GM19463 (cell line): ENCODE data around the gene MTURN.

Experiments
- ATAC-seq: cut with Tn5 transposase; IDR thresholded peaks from one replicate; pipeline ENCODE4 v1.9.1; 2021; ENCODE audit warnings: mild to moderate bottlenecking, moderate library complexity; ENCODE audit not compliant: unreplicated experiment

Gene MTURN

DNA sequence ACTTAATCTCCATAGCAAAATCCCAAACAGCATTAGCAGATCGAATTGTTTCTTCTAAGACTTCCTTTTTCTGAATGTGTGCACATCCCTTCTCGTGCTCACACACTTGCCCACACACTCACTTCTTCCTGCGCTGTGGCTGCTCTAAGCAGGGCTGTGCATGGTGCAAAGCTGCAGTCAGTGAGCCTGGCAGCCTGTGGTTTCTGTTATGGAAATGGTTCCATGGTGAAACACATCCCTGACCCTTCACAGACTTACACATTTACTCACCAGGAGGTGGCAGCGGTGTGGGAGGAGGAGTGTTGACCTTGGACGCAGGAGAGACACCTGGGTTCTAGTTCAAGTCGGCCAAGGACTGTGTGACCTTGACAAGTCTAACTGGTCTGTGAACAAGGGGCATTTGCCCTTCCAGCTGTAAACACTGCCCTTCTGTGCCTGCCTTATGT, 24.9 kb downstream of the MTURN start:
- ATAC-seq, result no peak

DNA sequence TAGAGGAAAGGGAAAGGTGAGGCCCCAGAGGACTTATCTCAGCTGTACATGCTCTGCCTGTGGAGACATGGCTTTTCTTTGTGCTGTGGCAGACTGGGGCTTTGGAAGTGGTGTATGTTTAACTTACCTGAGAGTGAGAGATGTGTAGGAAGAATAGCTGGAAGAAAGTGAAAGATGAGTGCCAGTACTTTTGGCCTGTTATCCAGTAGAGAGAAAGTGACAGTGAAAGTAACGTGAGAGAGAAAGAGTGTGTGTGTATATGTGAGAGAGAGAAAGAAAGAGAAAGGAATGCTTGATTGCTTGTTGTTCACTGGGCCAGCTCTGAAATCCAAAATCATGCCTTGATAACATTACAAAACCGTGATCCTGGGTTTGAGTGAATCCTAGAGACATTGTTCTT, 25.5 kb downstream of the MTURN start:
- no peak for ATAC-seq

DNA sequence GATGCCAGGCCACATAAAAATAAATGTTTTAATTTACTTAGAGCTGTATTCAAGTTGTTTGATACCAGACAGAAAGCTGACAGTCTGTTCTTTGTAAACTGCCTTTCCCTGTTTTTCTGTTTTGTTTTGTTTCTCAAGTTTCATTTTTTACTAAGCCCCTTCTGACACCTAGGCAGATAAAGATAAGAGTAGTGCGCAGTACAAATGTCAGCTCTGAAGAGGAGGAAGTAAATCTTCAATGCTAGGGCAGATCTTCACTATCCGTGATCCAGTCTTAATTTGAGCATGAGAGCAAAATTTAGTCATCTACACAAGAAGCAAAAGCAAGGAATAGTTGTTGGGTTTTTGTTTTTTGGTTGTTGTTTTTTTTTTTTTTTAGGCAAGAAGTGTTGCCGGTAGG, 27.3 kb downstream of the MTURN start:
- ATAC-seq, result no peak

DNA sequence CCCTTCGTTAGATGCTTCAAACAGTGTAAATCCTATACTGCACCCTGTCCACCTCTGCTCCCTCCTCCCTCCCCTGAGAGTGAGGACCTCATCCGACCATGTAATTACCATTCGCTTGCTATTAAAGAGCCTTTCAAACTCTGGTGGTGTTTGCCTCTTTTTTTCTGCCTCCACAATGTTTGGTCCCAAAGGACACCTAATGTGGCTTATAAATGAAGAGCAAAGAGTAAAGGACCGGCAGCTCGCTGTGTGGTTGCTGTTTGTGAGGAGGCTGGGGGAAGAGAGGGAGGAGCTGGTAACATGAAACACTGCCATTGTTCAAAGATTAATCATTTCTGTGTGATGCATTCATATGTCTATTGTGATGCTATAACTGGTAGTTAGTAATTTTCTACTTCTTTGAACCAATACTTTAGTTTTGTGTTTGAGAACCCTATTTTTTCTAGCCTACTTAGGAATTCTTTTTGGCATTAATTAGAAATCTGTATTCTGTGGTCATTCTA, 27.9 kb downstream of the MTURN start:
- peak; percentile 35 for ATAC-seq

DNA sequence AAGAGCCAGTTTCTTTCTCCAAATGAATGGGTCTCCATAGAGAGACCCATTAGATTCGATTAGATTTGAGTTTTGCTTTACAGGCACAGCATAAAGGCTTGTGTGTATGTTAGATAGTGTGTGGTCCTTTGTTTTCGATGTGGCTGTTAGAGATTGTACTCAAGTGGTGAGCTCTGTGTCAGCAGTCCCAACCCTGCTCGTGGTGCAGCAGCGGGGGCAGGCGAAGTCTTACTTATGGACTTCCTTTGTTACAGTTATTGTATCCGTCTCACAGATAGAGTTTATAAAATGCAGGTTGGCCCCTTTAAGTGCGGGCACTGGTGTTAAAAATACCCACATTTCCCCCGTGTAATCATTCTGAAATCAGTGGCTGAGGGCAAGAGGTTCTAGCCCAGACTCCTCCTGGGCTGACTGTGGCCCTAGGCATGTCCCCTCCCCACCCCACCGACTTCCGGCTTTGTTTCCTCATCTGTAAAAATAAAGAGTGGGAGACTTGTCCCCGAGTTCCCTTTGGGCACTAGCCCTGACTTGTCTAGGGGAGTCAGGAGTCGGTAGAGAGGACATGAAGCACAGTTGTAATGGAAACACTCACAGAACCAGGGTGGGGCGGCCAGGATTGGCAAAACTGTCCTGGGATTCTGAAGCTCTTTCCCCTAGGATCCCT, 28.6 kb downstream of the MTURN start:
- ATAC-seq, result peak; percentile 56

DNA sequence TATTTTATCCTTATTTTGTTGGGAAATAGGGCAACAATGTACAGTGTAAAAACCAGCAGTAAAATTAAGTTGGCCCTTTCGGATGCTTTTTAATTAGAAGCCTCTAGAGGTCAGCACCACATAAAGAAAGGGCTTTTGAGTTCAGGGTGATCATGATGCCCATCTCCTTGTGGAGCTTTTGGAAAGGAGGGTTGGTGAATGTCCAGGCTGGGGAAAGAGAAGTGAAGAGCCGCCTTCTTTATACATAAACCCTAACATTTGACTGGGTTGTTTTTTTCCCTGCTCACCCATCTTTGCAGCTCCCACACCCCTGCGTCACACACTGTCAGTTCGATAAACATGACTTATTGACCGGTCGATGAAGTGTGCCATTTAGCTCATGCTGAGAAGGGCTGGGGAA, 29.8 kb downstream of the MTURN start:
- ATAC-seq, result no peak

DNA sequence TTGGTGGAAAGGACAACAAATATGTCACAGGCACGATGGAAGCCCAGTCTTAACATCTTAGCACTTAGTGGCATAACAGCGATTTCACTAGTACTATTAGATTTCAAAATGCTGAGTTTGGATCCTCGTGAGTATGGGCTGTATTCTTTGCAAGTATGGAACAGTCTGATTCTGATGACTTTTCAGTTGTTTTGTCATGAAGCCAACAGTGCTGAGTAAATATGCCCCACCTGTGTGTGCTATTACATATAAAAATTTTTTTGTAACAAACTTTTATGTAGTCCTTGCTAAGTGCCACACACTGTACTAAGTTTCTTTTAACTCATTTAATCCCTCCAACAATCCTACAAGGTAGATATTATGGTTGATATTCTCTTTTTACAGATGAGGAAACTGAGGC, 30.8 kb downstream of the MTURN start:
- ATAC-seq, result no peak

DNA sequence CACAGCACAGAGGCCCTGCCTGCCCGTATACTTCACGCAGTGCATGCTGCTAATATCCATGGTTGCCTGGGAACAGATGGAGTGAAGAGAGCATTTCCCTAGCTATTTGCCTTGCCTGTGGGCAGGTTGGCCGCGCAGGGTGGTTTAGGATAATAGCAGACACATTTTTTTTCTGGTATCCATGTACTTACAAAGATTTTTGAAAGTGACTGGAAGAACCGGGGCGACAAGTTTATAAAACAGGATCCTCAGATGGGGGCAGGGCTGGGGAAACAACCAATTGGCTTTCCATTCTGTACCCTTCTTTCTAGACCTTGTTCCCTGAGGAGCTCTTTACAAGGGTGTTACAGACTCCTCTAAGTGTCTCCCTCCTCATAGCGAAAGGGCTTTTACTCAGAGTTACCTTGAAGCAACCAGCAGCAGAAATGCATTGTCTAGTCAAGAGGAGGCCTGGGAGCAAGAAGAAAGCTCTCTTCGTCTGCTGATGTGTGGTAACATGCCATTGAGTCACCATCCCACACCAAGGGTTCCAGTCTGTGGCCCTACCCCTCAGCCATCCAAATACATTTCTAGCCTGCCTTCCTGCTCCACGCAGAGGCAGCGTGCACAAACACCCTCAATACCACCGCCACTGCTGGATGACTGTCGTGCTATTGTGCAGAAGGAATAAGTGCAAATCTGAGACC, 31.5 kb downstream of the MTURN start:
- no peak for ATAC-seq

DNA sequence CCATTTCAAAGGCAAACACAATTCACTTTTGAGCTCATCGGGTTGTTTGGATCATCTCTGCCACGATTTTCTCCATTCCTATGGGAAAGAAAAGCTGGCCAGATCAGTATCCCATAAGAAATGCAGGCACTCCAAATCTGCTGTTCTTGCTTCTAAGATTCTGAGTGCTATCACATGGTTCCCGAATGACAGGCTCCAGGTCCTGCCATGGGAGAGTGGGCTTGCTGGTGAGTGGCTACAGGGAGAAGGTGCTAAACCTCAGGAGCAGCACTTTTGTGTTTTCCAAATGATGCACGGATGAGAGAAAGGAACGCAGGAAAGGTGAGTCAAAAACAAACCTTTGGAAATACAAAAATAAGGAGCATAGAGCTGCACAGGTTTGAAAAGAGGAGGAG, 32.1 kb downstream of the MTURN start:
- no peak for ATAC-seq

DNA sequence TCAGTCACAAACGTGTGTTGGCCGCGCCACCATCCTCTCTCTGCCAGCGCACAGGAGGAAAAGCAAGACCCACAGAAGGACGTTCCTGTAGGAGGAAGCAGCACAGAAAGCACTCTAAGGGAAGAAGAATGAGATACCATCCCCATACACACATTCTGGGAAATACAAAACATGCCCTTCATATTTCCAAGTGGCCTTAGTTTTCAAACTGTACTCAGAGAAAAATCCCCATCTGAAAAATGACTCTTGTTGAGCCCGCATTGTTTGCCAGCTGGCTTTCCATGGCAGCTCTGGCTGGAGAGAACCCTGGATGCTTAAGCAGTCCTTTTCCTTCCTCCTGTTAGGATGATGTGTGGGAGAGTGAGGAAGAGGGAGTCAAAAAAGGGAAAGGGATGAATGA, 33.1 kb downstream of the MTURN start:
- no peak for ATAC-seq

DNA sequence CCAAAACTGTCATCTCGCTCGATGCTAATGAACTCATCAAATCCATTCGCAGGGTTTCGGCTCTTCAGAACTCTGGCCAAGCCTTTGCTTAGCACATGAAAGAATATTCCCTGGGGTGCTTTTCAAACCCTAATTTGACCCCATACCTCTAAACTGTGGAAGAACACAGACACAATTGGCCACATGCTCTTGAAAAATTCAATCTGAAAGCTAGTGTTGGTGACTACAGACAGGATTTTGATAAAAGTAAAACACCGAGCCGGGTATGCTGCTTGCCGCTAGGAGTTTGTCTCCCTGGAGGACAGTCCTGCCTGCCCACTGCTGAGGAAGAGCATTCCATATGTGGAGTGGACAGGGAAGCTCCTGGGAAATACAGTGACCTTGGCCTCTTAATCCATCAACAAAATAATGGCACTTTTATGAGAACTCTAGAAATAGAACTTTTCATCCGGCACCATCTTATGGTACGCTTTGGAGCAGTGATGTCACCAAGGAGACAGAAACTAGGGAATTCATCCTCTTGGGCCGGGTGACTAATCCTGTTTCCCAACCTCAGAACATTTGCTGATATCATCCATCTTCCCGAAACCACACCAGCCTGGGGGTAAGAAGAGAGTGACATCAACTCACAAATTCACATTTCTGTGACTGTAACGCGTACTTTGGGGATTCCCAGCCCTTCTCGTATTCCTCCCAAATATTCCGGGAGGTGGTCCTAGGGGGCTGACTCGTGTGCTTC, 34.2 kb downstream of the MTURN start:
- ATAC-seq, result no peak

DNA sequence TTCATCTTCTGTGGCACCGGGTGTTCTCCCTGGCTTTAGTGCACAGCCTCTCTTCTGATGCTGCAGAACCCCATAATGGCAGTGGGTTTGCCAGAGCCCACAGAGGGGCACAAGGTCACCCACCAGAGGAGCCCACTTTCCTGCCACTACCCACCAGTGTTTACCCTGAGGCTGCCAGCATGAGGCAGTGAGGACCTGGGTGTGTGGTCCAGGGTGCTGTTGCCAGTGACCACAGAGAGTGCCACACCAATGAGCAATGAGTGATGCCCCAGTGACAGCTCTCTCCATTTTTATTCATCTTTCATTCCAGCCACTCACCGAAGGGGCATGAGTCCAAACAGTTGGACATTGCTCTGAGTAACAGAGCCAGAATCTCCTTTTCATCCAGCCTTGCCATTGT, 34.8 kb downstream of the MTURN start:
- no peak for ATAC-seq

DNA sequence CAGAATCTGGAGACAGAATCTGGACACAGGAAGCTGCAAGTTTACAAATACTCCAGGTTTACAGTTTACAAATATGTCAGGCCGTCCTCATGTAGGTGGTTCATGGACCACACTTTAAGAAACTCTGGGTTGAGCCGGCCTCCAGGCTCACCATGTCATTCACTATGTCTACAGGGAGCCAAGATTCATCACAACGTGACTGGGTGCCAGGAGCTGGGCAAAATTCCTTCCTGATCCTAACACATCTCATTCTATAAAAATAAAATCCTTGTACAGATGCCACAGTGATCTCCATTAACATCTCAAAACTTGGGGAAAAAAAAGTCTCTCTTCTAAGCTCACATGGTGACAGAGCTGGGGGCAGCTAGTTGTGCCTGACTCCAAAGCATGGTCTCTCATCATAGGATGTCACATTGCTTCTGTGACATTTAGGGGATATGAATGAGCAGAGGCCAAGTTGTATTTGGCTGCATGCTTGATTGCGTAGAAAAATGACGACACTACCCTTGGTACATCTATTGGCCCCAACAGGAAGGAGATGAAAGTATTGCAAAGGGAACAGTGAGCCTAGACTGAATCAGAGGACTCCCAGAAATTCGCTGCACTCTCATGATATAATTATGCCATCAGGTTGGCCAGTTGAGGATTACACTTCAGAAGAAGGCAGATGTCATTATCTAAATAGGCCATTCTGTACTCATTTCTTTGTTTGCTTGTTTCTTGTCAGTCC, 35.9 kb downstream of the MTURN start:
- no peak for ATAC-seq

DNA sequence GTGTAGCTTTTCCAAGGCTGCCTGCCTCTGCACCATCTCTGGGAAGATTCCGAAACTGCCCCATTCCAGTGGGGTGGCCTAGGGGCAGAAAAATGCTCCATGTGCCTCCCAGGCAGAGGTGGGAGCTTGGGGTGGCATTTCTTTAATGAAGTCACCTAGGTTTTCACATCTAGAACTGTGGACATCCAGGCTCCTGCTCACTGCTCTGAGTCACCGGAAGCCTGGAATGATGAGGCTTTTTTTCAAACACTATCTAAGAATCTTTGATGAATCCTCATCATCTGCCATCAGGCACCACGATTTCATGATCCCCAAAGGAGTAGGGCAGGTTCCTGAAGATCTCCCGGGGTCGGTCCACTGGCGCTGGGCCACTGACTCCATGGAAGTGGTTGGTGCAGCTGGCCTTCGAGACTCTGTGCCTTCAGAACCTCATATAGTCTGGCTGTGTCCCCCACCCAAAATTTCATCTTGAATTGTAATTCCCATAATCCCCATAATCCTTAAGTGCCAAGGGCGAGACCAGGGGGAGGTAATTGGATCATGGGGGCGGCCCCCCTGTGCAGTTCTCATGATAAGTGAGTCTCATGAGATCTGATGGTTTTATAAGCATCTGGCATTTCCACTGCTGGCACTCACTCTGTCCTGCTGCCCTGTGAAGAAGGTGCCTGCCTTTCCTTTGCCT, 37.1 kb downstream of the MTURN start:
- no peak for ATAC-seq

DNA sequence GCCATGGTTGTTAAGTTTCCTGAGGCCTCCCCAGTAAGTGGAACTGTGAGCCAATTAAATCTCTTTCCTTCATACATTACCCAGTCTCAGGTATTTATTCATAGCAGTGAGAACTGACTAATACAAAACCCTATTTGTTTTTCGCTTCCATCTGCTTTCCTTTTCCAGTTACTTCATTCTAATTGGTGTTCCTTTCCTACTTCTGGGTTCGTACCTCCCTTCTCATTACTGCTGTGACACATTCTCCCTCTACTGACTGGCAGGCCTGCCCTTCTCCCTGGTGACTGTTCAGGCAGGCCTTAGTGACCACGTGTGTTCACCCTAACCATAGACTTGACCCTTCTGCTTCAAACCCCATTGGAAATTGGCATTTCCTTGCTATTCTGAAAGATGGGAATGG, 37.7 kb downstream of the MTURN start:
- no peak for ATAC-seq

DNA sequence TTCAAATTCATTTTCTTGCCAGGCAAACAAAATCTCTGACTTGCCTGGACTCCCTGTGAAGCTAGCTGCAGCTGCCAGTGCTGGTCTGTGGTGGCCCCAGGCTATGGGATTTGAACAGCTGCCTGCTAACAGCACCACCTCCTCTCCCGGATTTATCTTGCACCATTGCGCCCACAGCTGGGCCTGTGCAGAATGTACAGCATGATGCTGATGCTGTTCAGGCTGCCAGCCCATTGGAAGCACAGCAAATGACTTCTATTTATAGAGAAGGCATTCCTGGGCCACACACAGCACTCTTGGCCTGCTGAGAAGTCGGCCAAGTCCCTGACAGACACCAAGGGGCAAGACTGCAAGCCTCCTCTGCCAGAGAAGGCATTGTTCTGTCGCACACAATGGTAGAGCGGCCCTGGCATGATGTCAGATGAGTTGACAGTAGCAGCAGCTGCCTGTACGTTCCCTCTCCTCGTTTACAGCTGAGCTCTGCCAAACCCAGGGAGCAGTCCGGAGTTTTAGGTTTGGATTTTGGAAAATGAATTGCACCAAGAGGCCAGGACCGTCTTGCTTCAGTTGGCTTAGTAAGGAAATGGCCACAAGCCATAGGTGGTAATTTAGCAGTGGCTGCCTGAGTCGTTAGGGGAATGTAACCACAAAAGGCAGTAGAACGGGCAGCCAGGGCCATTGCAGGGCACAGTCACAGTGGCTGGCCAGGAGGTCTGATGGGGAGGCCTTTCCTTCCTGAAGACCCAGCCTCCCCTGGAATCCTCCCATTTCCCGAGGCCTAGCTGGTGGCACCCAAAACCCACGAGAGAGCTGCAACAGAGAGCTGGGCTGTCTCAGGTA, 38.5 kb downstream of the MTURN start:
- no peak for ATAC-seq

DNA sequence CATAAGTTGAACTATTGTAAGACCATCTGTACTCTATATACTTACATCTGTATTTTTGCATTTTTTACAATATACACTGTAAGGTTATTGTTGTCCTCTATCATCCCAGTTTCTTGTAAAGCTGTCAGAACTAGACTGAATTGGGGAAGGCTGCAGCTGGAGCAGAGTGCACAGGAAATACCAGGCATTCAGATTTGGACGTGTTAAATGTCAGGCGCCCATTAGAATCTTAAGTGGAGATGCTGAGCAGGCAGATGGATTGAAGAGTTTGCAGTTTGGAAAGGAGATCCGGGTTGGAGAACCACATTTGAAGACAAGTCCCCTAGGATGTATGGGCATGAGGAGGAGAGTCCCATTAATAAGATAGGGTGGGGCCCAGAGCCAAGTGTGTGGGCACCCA, 40.4 kb downstream of the MTURN start:
- ATAC-seq, result no peak

DNA sequence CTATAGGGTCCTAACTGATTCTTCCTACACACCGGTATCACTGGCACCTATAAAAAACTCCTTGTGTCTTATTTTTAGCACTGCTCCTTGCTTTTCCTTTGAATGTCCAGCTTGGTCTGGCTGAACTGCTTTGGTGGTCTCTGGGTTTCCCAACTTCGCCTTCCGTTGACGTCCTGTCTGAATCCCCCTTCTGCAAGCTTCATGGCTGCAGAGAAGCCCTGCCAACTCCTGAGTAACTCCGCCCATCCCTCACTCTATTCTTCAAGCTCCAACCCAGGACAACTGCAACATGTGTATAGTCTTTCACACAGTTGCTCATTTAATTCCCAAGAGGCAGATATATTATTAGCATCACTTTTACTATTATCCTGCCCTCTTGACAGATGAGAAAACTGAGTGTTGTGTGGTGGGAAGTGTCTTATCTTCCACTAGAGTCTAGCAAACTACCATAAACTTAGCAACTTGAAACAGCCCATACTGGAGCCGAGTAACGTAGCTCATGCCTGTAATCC, 40.9 kb downstream of the MTURN start:
- ATAC-seq, result no peak

DNA sequence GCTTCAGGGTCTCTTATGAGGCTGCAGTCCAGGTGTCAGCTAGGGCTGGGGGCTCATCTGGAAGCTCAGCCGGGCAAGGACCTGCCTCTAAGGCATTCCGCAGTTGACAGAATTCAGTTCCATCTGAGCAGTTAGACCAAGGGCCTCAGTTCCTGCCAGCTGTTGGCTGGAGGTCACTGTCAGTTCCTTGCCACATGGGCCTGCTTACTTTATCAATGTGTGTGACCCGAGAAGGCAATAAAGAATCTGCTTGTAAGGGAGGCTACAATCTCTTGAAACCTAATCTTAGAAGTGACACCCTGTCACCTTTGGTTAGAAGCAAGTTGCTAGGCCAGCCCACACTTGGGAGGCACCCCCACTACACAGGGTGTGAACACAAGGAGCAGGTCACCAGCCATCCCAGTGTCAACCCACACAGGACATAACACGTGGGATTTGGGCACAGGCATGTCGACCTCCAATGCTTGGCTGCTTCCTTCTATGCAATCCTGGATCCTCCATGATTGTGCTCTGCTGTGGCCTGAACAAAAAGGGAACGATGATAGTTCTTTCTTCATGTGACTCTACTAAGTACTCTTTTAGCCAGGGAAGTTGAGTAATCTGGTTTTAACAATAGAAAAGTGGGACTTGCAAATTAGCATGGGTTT, 41.8 kb downstream of the MTURN start:
- no peak for ATAC-seq
